Pancreas (tissue), 10 donors: ENCODE measurements around the gene MYOM3. TPM values are rescaled to one million over a fixed set of nuclear protein-coding genes. Genes with fewer than 3 reads are reported as not detected.
"Not testable (repeated sequence)": the region's sequence is repeated elsewhere in the genome, so short reads cannot be mapped to it uniquely, and the experiment has no call there.

Experiments
- ATAC-seq, 4 donors: fragments of 200-7000 bp; cut with Tn5 transposase; one replicate each; pipeline versions ENCODE4 v1.8.0 to v1.9.1; 2020; ENCODE audit warnings: mild to moderate bottlenecking in 4 of 4, moderate library complexity in 4 of 4
- DNase-seq, 6 donors: peaks; one replicate each; pipeline ENCODE4 v3.0.0-alpha.2; 2020
- FAIRE-seq: peaks from 2 replicates; lab custom pipeline; 2012; peaks lifted over from hg19 to GRCh38; lab: Jason Lieb, UNC
- H3K27ac ChIP-seq, 4 donors: fragments of 200-600 bp; sonication (generic); 1 replicate in 3 of 4; 2 replicates in 1 of 4; pipeline versions ENCODE4 v1.5.0 to v1.8.0; 2020
- H3K27me3 ChIP-seq, 4 donors: fragments of 200-600 bp; one replicate each; pipeline ENCODE4 v1.8.0; 2021
- H3K36me3 ChIP-seq, 3 donors: fragments of 200-600 bp; sonication (generic) in 1 of 3; one replicate each; pipeline versions ENCODE4 v1.5.0 to v1.8.0; 2020 to 2021
- H3K4me1 ChIP-seq, 3 donors: fragments of 200-600 bp; one replicate each; pipeline ENCODE4 v1.8.0; 2021
- H3K4me3 ChIP-seq, 4 donors: fragments of 200-600 bp; sonication (generic) in 2 of 4; one replicate each; pipeline versions ENCODE4 v1.5.0 to v1.8.0; 2020 to 2021
- H3K9me3 ChIP-seq, 4 donors: fragments of 200-600 bp; one replicate each; pipeline ENCODE4 v1.8.0; 2021
- WGBS, 2 donors: extraction: QIAGEN DNeasy Blood & Tissue Kit; methylation state at CpG; one replicate each; pipeline ENCODE4 v1.1.7; 2013; 5-methylcytosine and 5-hydroxymethylcytosine counted together
- intact Hi-C, 3 donors: fragments of 100-400 bp; cut with DNase I; formaldehyde crosslinking; loops; one replicate each; pipeline versions ENCODE4 v1.11.1 to v1.14.2; 2022
- polyA plus RNA-seq, 2 donors: library from polyadenylated mRNA; stranded (reverse); fragments of 200-250 nt; gene quantifications; one replicate each; pipeline ENCODE4 v1.2.3, GENCODE V29; 2013
- total RNA-seq, 6 donors: library from RNA; stranded (reverse); fragmentation: NEBNext Ultra II Directional in 4 of 6; extraction: Animal tissue kit (Norgen Biotek cat#: 25700) in 4 of 6; gene quantifications; one replicate each; pipeline versions ENCODE4 v1.2.1 to v1.2.4, GENCODE V29; 2021 to 2023
- TF ChIP-seq, protein P1 (sequence below), 4 donors: fragments of 200-600 bp; sonication (generic) in 3 of 4; IDR thresholded peaks; one replicate each; pipeline versions ENCODE4 v1.5.0 to v1.8.0; 2021; ENCODE audit warnings: antibody characterized with exemption in 4 of 4
- donor health status: healthy with polysubstance abuse.
- donor health status: DM: no; HTN: no; CAD: no; lungs with moderate emphysema.
- donor health status: DM: no; HTN: no; CAD: no.
- donor health status: control.
- donor health status: control.
- donor health status: Bipolar disorder and iron deficiency.
- donor health status: DM: yes; HTN: yes; CAD: no.
- donor health status: DM: no; HTN: no; CAD: no.
- donor health status: DM: no; HTN: no; CAD: no.
- donor health status: DM: yes; HTN: yes; CAD: no.

The MYOM3 gene
- total and polyA plus RNA-seq, 8 donors = 0.38 to 1.7 (median 0.79) TPM

DNA sequence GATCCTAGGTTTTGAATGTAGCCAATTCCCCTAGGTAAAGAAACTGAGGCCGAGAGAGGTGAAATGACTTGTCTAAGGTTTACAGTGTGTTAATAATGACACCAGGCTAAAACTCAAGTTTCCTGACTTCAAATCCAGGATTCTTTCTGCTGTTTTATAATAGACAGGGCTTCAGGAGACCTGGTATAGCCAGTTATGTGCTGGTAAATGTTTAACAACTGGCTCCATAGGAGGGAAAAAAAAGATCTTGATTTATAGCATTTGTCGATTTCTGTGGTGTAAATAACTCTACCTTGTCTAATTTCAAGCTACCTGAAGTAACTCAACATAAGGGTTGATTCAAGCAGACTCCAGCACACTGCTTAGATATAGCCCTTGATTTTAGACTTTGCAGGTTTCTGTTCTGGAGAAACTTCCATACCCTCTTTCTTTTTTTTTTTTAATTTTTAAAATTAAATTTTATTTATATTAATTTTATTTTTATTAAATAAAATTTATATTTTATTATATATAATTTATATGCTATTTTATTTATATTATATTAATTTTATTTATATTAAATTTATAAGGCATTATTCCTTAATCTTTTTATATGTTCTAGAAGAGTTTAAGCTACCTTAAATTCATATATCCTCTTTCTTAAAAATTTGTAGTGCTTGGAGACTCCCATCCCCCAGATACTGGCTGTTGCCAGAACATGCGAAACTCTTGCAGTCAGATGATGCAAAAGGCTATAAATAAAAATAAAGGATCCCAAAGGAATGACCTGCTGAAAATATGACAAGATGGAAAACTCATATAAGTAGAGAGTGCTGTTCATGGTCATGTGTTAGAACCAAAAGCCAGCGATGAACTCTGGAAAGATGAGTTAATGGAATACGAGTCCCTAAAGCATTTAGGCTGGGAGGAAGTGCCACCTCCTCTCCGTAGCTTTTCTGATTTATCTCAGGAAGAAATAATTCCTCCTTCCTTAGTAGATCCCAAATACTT, 96.4 kb downstream of the MYOM3 start:
- peak overlapping the region in 2 of 4 donors; percentile 42 to 91 for H3K27ac ChIP-seq
- intact Hi-C loops = no loop called here
- no peak overlapping the region for H3K4me3 ChIP-seq
- no peaks in the 10 kb centered on the region for H3K9me3 ChIP-seq
- TF ChIP-seq, protein P1, sequence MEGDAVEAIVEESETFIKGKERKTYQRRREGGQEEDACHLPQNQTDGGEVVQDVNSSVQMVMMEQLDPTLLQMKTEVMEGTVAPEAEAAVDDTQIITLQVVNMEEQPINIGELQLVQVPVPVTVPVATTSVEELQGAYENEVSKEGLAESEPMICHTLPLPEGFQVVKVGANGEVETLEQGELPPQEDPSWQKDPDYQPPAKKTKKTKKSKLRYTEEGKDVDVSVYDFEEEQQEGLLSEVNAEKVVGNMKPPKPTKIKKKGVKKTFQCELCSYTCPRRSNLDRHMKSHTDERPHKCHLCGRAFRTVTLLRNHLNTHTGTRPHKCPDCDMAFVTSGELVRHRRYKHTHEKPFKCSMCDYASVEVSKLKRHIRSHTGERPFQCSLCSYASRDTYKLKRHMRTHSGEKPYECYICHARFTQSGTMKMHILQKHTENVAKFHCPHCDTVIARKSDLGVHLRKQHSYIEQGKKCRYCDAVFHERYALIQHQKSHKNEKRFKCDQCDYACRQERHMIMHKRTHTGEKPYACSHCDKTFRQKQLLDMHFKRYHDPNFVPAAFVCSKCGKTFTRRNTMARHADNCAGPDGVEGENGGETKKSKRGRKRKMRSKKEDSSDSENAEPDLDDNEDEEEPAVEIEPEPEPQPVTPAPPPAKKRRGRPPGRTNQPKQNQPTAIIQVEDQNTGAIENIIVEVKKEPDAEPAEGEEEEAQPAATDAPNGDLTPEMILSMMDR (IDR thresholded peaks at IDR 0.05) = no peak
- no peaks in the 10 kb centered on the region for H3K27me3 ChIP-seq
- ATAC-seq (peak in 1 of 4 donors; percentile 20), FAIRE-seq (peak; percentile 29), DNase-seq (no peak)
- H3K4me1 ChIP-seq = peaks cover 22 to 34% (median 27%) of the 10 kb centered on the region in 3 donors
- 32 to 39% methylated on average over 6 of the region's 6 CpGs for WGBS, 2 donors
- H3K36me3 ChIP-seq = no peaks in the 10 kb centered on the region

DNA sequence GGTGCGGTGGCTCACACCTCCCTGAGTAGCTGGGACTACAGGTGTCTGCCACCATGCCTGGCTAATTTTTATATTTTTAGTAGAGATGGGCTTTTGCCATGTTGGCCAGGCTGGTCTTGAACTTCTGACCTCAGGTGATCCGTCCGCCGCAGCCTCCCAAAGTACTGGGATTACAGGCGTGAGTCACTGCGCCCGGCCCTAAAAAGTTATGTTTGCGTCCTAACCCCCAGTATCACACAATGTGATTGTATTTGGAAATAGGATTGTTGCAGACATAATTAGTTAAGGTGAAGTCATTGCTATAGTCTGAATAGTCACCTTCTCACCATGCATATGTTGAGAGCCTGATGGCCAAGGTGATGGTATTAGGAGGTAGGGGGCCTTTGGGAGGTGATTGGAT, 99.1 kb downstream of the MYOM3 start:
- H3K27me3 ChIP-seq, ATAC-seq, FAIRE-seq, H3K9me3 ChIP-seq, H3K36me3 ChIP-seq, intact Hi-C loops, H3K27ac ChIP-seq, DNase-seq, H3K4me3 ChIP-seq: not testable (repeated sequence)
- 96 to 97% methylated on average over 8 of the region's 8 CpGs for WGBS, 2 donors
- H3K4me1 ChIP-seq = peaks cover 10 to 24% (median 18%) of the 10 kb centered on the region in 3 donors

DNA sequence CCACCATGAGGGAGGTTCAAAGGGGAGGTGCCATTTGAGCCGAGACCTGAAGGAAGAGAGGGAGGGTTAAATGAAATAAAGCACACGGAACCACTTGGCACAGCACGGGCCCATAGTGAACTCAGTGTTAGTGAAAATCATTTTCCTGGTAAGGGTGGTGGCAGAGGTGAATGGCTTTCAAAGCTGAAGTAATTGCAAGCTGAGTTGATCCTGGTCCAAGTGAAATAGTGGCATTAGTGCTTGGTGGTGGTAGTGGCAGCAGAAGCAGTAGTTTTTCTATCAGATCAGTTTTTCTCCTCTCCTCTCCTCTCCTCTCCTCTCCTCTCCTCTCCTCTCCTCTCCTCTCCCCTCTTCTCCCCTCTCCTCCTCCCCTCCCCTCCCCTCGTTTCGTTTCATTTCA, 101.3 kb downstream of the MYOM3 start:
- H3K4me1 ChIP-seq = peaks cover 3 to 16% (median 10%) of the 10 kb centered on the region in 3 donors
- no peak overlapping the region for H3K4me3 ChIP-seq
- ATAC-seq = peak in 3 of 4 donors; percentile 30 to 41 (median 32)
- H3K27ac ChIP-seq = peak overlapping the region in 1 of 4 donors; percentile 15
- TF ChIP-seq, protein P1 (IDR thresholded peaks at IDR 0.05) = no peak
- no peak for DNase-seq
- H3K9me3 ChIP-seq = no peaks in the 10 kb centered on the region
- H3K36me3 ChIP-seq = no peaks in the 10 kb centered on the region
- no peak for FAIRE-seq
- intact Hi-C loops = no loop called here
- no peaks in the 10 kb centered on the region for H3K27me3 ChIP-seq
- 17 to 41% methylated on average over 3 of the region's 5 CpGs for WGBS, 2 donors

DNA sequence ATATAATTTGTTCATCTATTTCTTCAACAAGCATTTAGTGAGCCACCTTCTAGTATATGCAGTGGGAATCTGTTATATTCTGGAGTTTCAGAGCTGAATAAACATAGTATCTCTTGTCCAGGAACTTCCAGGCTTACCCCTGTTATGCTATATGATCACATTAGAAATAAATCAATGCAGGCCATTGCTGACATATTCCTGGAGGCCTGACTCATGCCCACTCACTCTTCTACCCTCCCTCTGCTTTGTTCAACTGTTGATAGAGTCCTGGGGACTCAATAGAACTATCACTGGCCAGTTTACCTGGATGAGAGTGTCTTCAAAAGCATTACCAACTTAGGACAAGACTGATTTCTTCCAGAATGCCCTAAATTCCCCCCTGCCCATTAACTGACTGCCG, 102.5 kb downstream of the MYOM3 start:
- FAIRE-seq (no peak), DNase-seq (no peak), ATAC-seq (peak in 3 of 4 donors; percentile 55 to 75 (median 64))
- peak overlapping the region in 1 of 4 donors; percentile 1 for H3K27ac ChIP-seq
- no peaks in the 10 kb centered on the region for H3K36me3 ChIP-seq
- H3K4me1 ChIP-seq = peaks cover 0 to 4% (median 0%) of the 10 kb centered on the region in 3 donors
- no peaks in the 10 kb centered on the region for H3K9me3 ChIP-seq
- no peak overlapping the region for H3K4me3 ChIP-seq
- no peaks in the 10 kb centered on the region for H3K27me3 ChIP-seq
- 75 to 88% methylated on average over 1 of the region's 1 CpG for WGBS, 2 donors
- TF ChIP-seq, protein P1 (IDR thresholded peaks at IDR 0.05) = no peak
- intact Hi-C loops = no loop called here

DNA sequence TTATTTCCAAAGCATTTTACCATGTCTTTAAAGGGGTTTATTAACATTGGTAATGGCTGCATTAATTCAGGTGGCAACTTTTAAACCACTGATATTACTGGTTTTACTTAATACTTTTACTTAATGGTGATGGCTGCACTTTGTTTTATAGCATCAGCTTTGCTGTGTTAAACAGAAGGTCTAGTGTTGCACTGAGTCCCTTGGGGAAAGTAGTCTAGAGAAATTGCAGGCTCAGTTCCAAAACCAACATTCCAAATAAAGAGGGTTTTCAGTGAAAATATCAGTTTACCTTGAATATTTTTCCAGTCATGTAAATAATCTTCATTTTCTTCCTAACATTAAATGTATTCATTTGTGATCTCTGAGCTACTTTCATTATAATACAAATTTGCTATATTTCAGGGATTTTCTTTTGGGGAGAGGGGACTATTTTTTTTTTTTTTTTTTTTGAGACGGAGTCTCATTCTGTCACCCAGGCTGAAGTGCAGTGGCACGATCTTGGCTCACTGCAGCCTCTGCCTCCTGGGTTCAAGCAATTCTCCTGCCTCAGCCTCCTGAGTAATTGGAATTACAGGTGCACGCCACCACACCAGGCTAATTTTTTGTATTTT, 103.3 kb downstream of the MYOM3 start:
- peak in 2 of 4 donors; percentile 36 to 39 for ATAC-seq
- H3K4me3 ChIP-seq, DNase-seq, intact Hi-C loops, H3K27me3 ChIP-seq, FAIRE-seq, H3K36me3 ChIP-seq, H3K9me3 ChIP-seq, H3K4me1 ChIP-seq: not testable (repeated sequence)
- WGBS, 2 donors = 24 to 70% methylated on average over 2 to 3 of the region's 3 CpGs
- peak overlapping the region in 1 of 4 donors; percentile 1 for H3K27ac ChIP-seq
